Measurements from ENCODE around the gene CELF4.

CELF4 gene

DNA sequence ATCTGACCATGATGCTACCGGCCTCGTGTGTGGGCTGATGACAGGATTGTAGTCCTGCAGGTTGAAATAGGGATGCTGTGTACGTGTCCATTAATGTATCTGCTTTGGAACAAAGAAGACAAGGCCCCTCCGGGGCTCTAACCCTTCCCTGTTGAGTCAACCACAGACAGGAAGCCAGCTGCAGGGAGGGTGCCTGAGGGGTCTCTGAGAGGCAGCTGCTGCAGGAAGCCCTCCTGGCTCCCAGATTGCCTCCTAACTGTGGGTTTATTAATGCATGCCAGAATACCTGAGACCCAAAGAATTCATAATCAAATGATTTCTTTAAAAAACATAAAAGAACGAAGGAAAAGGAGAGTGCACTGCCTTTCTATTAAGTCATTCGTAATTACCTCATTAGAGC lies 140.4 kb downstream of the CELF4 start:
- H3K27ac ChIP-seq (ENCODE audit: low read length) = peak overlapping the region; percentile 83
- ATAC-seq (ENCODE audit: insufficient read depth, low read depth) (peak; percentile 95), DNase-seq (peak; percentile 87)
- H3K9ac ChIP-seq (ENCODE audit: low read depth, low read length) = peak overlapping the region; percentile 23; the same call in 1 of the 2 replicates
- H3K9me3 ChIP-seq (ENCODE audit: insufficient read depth, low read length, severe bottlenecking) = no peaks in the 10 kb centered on the region
- TF ChIP-seq EZH2 (IDR thresholded peaks at IDR 0.05; ENCODE audit: borderline replicate concordance, low read depth, low read length, severe bottlenecking) = no peak
- TF ChIP-seq, protein P1, sequence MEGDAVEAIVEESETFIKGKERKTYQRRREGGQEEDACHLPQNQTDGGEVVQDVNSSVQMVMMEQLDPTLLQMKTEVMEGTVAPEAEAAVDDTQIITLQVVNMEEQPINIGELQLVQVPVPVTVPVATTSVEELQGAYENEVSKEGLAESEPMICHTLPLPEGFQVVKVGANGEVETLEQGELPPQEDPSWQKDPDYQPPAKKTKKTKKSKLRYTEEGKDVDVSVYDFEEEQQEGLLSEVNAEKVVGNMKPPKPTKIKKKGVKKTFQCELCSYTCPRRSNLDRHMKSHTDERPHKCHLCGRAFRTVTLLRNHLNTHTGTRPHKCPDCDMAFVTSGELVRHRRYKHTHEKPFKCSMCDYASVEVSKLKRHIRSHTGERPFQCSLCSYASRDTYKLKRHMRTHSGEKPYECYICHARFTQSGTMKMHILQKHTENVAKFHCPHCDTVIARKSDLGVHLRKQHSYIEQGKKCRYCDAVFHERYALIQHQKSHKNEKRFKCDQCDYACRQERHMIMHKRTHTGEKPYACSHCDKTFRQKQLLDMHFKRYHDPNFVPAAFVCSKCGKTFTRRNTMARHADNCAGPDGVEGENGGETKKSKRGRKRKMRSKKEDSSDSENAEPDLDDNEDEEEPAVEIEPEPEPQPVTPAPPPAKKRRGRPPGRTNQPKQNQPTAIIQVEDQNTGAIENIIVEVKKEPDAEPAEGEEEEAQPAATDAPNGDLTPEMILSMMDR (IDR thresholded peaks at IDR 0.05; ENCODE audit: borderline replicate concordance, extremely low read depth, low read length, poor library complexity, severe bottlenecking) = peak; percentile 10
- no peaks in the 10 kb centered on the region for H3K36me3 ChIP-seq (ENCODE audit: insufficient read depth, low read length)
- H3K79me2 ChIP-seq (ENCODE audit: insufficient read depth, low read length) = no peaks in the 10 kb centered on the region
- H3K4me1 ChIP-seq (ENCODE audit: insufficient read depth, low read length) = peaks cover 60% of the 10 kb centered on the region
- peak overlapping the region; percentile 11; the same call in 1 of the 2 replicates for H3K4me2 ChIP-seq (ENCODE audit: insufficient read depth, low read length)
- no peak overlapping the region for H2AFZ ChIP-seq (ENCODE audit: low read depth, low read length)
- no peak overlapping the region for H3K4me3 ChIP-seq (ENCODE audit: low read depth in 1 of 2, low read length in 2 of 2)
- no peaks in the 10 kb centered on the region for H3K27me3 ChIP-seq (ENCODE audit: insufficient read depth, low read length, poor library complexity)
- no peaks in the 10 kb centered on the region for H4K20me1 ChIP-seq (ENCODE audit: insufficient read depth, low read length)

DNA sequence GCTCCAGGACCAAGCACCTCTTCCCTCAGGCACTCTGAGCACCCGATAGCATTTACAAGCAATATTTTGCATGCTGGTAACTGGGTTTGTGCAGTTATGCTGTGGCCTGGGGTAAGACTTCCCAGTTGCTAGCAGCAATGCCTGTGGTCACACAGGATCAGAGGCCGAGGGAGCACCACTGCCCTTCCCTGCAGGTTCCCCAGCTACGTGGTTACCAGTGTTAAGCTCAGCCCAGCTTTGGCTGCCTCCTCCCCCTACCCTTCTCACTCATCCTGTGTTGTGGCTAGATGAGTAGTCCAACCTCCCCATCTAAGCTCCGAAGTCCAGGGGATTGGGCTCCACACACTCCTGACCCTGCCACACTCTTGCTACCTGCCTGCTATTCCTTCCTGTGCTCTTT lies 141.1 kb downstream of the CELF4 start:
- Histone ChIP-seq H3K27me3 (ENCODE audit: insufficient read depth, low read length, poor library complexity) (no peaks in the 10 kb centered on the region), H3K4me1 (ENCODE audit: insufficient read depth, low read length) (peaks cover 53% of the 10 kb centered on the region), H3K27ac (ENCODE audit: low read length) (peak overlapping the region; percentile 77), H3K9me3 (ENCODE audit: insufficient read depth, low read length, severe bottlenecking) (no peaks in the 10 kb centered on the region), H3K4me3 (ENCODE audit: low read depth in 1 of 2, low read length in 2 of 2) (no peak overlapping the region), H3K9ac (ENCODE audit: low read depth, low read length) (peak overlapping the region; percentile 29; the same call in 1 of the 2 replicates), H3K79me2 (ENCODE audit: insufficient read depth, low read length) (no peaks in the 10 kb centered on the region), H3K36me3 (ENCODE audit: insufficient read depth, low read length) (no peaks in the 10 kb centered on the region), H4K20me1 (ENCODE audit: insufficient read depth, low read length) (no peaks in the 10 kb centered on the region), H2AFZ (ENCODE audit: low read depth, low read length) (no peak overlapping the region), H3K4me2 (ENCODE audit: insufficient read depth, low read length) (peak overlapping the region; percentile 11)
- ATAC-seq (ENCODE audit: insufficient read depth, low read depth) (peak; percentile 72), DNase-seq (peak; percentile 66)
- TF ChIP-seq EZH2 (IDR thresholded peaks at IDR 0.05; ENCODE audit: borderline replicate concordance, low read depth, low read length, severe bottlenecking) = no peak
- TF ChIP-seq, protein P1 (IDR thresholded peaks at IDR 0.05; ENCODE audit: borderline replicate concordance, extremely low read depth, low read length, poor library complexity, severe bottlenecking) = no peak

DNA sequence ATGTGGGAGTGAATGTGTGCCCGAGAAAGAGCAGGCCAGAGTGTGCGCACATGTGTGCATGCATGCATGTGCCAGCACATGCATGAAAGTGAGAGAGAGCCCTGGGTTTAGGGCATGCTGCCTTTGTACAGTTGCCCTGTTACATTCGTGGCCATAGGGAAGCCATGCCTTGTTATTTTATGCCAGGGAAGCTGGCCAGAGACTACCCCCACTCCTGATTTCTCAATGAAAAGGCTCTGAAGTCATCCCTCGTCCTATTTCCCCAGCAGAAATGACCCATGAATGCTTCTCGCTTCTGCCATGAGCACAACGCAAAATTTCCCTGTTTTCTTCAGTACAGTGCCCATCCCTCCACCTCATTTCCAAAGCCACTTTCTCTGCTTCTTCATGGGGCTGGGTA lies 143.0 kb downstream of the CELF4 start:
- TF ChIP-seq, protein P1 (IDR thresholded peaks at IDR 0.05; ENCODE audit: borderline replicate concordance, extremely low read depth, low read length, poor library complexity, severe bottlenecking) = no peak
- no peak for TF ChIP-seq EZH2 (IDR thresholded peaks at IDR 0.05; ENCODE audit: borderline replicate concordance, low read depth, low read length, severe bottlenecking)
- no peak overlapping the region for H3K4me3 ChIP-seq (ENCODE audit: low read depth in 1 of 2, low read length in 2 of 2)
- H4K20me1 ChIP-seq (ENCODE audit: insufficient read depth, low read length) = no peaks in the 10 kb centered on the region
- H3K27me3 ChIP-seq (ENCODE audit: insufficient read depth, low read length, poor library complexity) = no peaks in the 10 kb centered on the region
- ATAC-seq (ENCODE audit: insufficient read depth, low read depth) (no peak), DNase-seq (no peak)
- H3K36me3 ChIP-seq (ENCODE audit: insufficient read depth, low read length) = no peaks in the 10 kb centered on the region
- no peaks in the 10 kb centered on the region for H3K79me2 ChIP-seq (ENCODE audit: insufficient read depth, low read length)
- H3K4me1 ChIP-seq (ENCODE audit: insufficient read depth, low read length) = peaks cover 44% of the 10 kb centered on the region
- no peak overlapping the region for H3K4me2 ChIP-seq (ENCODE audit: insufficient read depth, low read length)
- H3K9ac ChIP-seq (ENCODE audit: low read depth, low read length) = no peak overlapping the region
- H2AFZ ChIP-seq (ENCODE audit: low read depth, low read length) = no peak overlapping the region
- H3K9me3 ChIP-seq (ENCODE audit: insufficient read depth, low read length, severe bottlenecking) = no peaks in the 10 kb centered on the region
- no peak overlapping the region for H3K27ac ChIP-seq (ENCODE audit: low read length)

DNA sequence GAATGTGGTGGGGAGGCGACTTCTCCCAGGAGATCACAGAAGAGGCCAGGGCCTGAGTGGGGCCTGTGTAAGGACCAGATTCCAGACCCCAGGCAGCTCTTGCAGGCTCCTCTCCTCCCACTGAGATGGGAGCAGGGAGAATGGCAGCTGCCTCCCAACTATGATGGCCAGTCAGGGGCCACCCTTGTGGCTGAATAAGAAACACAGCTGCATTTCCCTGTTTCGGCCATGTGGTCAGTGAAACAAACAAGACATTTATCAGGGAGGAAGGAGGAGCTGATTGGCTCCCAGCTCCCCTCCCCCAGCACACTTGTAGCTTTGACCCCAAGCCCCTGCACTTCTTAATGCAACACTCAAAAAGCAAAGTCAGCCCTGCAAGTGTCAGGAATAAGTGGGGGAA lies 143.5 kb downstream of the CELF4 start:
- no peak for TF ChIP-seq EZH2 (IDR thresholded peaks at IDR 0.05; ENCODE audit: borderline replicate concordance, low read depth, low read length, severe bottlenecking)
- TF ChIP-seq, protein P1 (IDR thresholded peaks at IDR 0.05; ENCODE audit: borderline replicate concordance, extremely low read depth, low read length, poor library complexity, severe bottlenecking) = no peak
- no peak overlapping the region for H3K4me2 ChIP-seq (ENCODE audit: insufficient read depth, low read length)
- ATAC-seq (ENCODE audit: insufficient read depth, low read depth) = no peak
- H3K27ac ChIP-seq (ENCODE audit: low read length) = no peak overlapping the region
- H3K4me1 ChIP-seq (ENCODE audit: insufficient read depth, low read length) = peaks cover 39% of the 10 kb centered on the region
- H2AFZ ChIP-seq (ENCODE audit: low read depth, low read length) = no peak overlapping the region
- H3K4me3 ChIP-seq (ENCODE audit: low read depth in 1 of 2, low read length in 2 of 2) = no peak overlapping the region
- H3K27me3 ChIP-seq (ENCODE audit: insufficient read depth, low read length, poor library complexity) = no peaks in the 10 kb centered on the region
- H3K9ac ChIP-seq (ENCODE audit: low read depth, low read length) = no peak overlapping the region
- H4K20me1 ChIP-seq (ENCODE audit: insufficient read depth, low read length) = no peaks in the 10 kb centered on the region
- no peaks in the 10 kb centered on the region for H3K36me3 ChIP-seq (ENCODE audit: insufficient read depth, low read length)
- no peak for DNase-seq
- H3K79me2 ChIP-seq (ENCODE audit: insufficient read depth, low read length) = no peaks in the 10 kb centered on the region
- H3K9me3 ChIP-seq (ENCODE audit: insufficient read depth, low read length, severe bottlenecking) = no peaks in the 10 kb centered on the region

All from DND-41 (cell line).